Glutamatergic neuron (in vitro differentiated cells): ENCODE results near the gene CHMP2B. TPM values are rescaled to one million over a fixed set of nuclear protein-coding genes. Genes with fewer than 3 reads are reported as not detected.
"Not testable (repeated sequence)": the region's sequence is repeated elsewhere in the genome, so short reads cannot be mapped to it uniquely, and the experiment has no call there.

Source experiments
- DNase-seq: peaks from one replicate; pipeline ENCODE4 v3.0.0; 2022
- H3K27ac Mint-ChIP-seq: one replicate; pipeline ENCODE4 v1.8.0; 2020; ENCODE audit warnings: mild to moderate bottlenecking, mixed read lengths, inconsistent platforms; ENCODE audit not compliant: unreplicated experiment
- H3K27me3 Mint-ChIP-seq: one replicate; pipeline ENCODE4 v1.8.0; 2020; ENCODE audit warnings: mild to moderate bottlenecking, moderate library complexity, mixed read lengths, inconsistent platforms; ENCODE audit not compliant: unreplicated experiment
- H3K36me3 Mint-ChIP-seq: one replicate; pipeline ENCODE4 v1.8.0; 2020; ENCODE audit warnings: mild to moderate bottlenecking, mixed read lengths, inconsistent platforms; ENCODE audit not compliant: unreplicated experiment
- H3K4me1 Mint-ChIP-seq: one replicate; pipeline ENCODE4 v1.8.0; 2020; ENCODE audit warnings: mild to moderate bottlenecking, low read depth, mixed read lengths, inconsistent platforms; ENCODE audit not compliant: unreplicated experiment
- H3K4me3 Mint-ChIP-seq: one replicate; pipeline ENCODE4 v1.8.0; 2020; ENCODE audit warnings: mild to moderate bottlenecking, mixed read lengths, inconsistent platforms; ENCODE audit not compliant: unreplicated experiment
- H3K9me3 Mint-ChIP-seq: one replicate; pipeline ENCODE4 v1.8.0; 2020; ENCODE audit warnings: mild to moderate bottlenecking, moderate library complexity, mixed read lengths, inconsistent platforms; ENCODE audit not compliant: unreplicated experiment
- microRNA-seq: library from miRNA; unstranded; fragments of <30 nt; microRNA quantifications from one replicate; pipeline ENCODE4, GENCODE V29; 2020; ENCODE audit not compliant: unreplicated experiment
- total RNA-seq: library from RNA; stranded (reverse); fragmentation: NEBNext Ultra II Directional; extraction: Animal tissue kit (Norgen Biotek cat#: 25700); gene quantifications from one replicate; pipeline ENCODE4 v1.2.1, GENCODE V29; 2021; ENCODE audit not compliant: unreplicated experiment
- TF ChIP-seq, protein P1 (sequence below): fragments of 200-600 bp; sonication (generic); IDR thresholded peaks from one replicate; pipeline ENCODE4 v1.5.0; 2021; ENCODE audit not compliant: partially characterized antibody, unreplicated experiment

CHMP2B gene
- total RNA-seq, 1 donor from 2014 or later: 7.2 TPM

DNA sequence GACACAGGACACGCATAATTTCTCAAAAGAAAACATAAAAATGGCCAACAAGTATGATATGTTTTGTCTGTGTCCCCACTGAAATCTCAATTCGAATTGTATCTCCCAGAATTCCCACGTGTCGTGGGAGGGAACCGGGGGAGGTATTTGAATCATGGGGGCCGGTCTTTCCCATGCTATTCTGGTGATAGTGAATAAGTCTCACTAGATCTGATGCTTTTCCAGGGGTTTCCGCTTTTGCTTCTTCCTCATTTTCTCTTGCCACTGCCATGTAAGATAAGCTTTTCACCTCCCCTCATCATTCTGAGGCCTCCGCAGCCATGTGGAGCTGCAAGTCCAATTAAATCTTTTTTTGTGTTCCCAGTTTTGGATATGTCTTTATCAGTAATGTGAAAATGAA, 61.3 kb downstream of the CHMP2B start:
- Mint-ChIP-seq H3K27ac (no peak overlapping the region), H3K9me3 (no peaks in the 10 kb centered on the region), H3K4me3 (no peak overlapping the region), H3K27me3 (peaks cover 2% of the 10 kb centered on the region), H3K4me1 (no peaks in the 10 kb centered on the region), H3K36me3 (no peaks in the 10 kb centered on the region)
- no peak for DNase-seq
- TF ChIP-seq, protein P1, sequence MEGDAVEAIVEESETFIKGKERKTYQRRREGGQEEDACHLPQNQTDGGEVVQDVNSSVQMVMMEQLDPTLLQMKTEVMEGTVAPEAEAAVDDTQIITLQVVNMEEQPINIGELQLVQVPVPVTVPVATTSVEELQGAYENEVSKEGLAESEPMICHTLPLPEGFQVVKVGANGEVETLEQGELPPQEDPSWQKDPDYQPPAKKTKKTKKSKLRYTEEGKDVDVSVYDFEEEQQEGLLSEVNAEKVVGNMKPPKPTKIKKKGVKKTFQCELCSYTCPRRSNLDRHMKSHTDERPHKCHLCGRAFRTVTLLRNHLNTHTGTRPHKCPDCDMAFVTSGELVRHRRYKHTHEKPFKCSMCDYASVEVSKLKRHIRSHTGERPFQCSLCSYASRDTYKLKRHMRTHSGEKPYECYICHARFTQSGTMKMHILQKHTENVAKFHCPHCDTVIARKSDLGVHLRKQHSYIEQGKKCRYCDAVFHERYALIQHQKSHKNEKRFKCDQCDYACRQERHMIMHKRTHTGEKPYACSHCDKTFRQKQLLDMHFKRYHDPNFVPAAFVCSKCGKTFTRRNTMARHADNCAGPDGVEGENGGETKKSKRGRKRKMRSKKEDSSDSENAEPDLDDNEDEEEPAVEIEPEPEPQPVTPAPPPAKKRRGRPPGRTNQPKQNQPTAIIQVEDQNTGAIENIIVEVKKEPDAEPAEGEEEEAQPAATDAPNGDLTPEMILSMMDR: no peak

DNA sequence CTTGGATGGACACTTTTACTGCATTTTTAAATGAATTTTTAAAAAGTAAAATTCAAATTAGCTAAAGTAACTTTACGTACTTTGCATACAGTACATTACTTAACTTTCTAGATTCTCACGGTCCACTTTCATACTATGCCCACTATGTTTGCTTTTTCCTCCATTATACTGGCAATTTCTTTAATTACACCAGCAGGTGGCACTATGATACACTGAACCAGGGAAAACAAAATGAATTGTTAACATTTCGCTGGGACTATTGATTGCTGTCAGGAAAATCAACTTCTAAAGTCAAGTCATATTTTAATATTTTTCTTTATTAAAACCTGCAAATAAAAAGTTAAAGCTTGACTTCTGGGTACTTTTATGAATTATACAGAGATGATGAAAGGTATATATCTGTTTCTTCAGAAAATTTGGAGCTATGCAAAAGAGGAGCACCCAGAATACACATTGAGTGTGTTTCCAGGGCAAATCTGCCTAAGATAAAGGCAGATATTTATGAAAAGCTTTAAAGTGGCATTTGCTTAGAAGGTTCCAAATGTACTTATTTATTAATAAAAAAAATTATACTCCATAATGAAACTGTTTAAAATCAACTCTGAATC, 71.1 kb downstream of the CHMP2B start:
- TF ChIP-seq, protein P1: peak; percentile 82
- H3K36me3 Mint-ChIP-seq: no peaks in the 10 kb centered on the region
- H3K4me1 Mint-ChIP-seq: no peaks in the 10 kb centered on the region
- H3K27me3 Mint-ChIP-seq: no peaks in the 10 kb centered on the region
- H3K9me3 Mint-ChIP-seq: no peaks in the 10 kb centered on the region
- no peak overlapping the region for H3K4me3 Mint-ChIP-seq
- no peak overlapping the region for H3K27ac Mint-ChIP-seq
- no peak for DNase-seq

DNA sequence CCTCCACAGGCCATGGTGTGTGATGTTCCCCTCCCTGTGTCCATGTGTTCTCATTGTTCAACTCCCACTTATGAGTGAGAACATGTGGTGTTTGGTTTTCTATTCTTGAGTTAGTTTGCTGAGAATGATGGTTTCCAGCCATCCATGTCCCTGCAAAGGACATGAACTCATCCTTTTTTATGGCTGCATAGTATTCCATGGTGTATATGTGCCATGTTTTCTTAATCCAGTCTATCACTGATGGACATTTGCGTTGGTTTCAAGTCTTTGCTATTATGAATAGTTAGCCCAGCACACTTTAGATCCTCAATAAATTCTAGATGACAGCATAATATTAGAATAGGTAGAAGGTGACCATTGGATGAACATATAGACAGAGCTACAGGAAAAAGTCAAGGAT, 77.9 kb downstream of the CHMP2B start:
- H3K4me1 Mint-ChIP-seq, H3K27me3 Mint-ChIP-seq, H3K4me3 Mint-ChIP-seq, DNase-seq, H3K36me3 Mint-ChIP-seq, H3K9me3 Mint-ChIP-seq, H3K27ac Mint-ChIP-seq: not testable (repeated sequence)

Small RNA genes within 50 kb of the gene (microRNA-seq; reads per million reads assigned to microRNA genes)
- gene MIR4795: not detected

Other genes starting within 250 kb of the CHMP2B start
- 0.15 TPM for gene VGLL3, start 236.2 kb upstream of the CHMP2B start, total RNA-seq
- gene POU1F1, start 49.3 kb downstream of the CHMP2B start, total RNA-seq: not detected